HepG2 (cell line): ENCODE data around the gene ZNF678. TPM values are rescaled to one million over a fixed set of nuclear protein-coding genes. Genes with fewer than 3 reads are reported as not detected.
"Not testable (repeated sequence)": the region's sequence is repeated elsewhere in the genome, so short reads cannot be mapped to it uniquely, and the experiment has no call there.

Experiments used
- ATAC-seq: fragments of 200-7000 bp; cut with Tn5 transposase; 3 replicates; pipeline ENCODE4 v1.9.1; 2020; ENCODE audit warnings: mild to moderate bottlenecking, moderate library complexity
- BruUV-seq: library from RNA; stranded (reverse); fragments of 400-500 nt; replicated peaks from 2 replicates; lab custom pipeline; 2021; lab: Mats Ljungman, UMichigan
- CTCF ChIA-PET: fragments of 300-600 bp; formaldehyde crosslinking; extraction: SDS; loops from one replicate; lab custom pipeline; 2021; ENCODE audit warnings: low total read pairs, inconsistent platforms, low intra/inter-chr PET ratio; lab: Yijun Ruan, JAX
- POLR2A ChIA-PET: fragments of 350-600 bp; sonication (Branson Sonifier 250); formaldehyde crosslinking; loops from one replicate; lab custom pipeline; 2020; ENCODE audit warnings: antibody characterized with exemption, inconsistent platforms; lab: Yijun Ruan, JAX
- DNase-seq: peaks from one replicate; pipeline ENCODE4 v3.0.0-alpha.2; 2015; ENCODE audit warnings: low spot score
- FAIRE-seq: peaks from 3 replicates; lab custom pipeline; 2011; peaks lifted over from hg19 to GRCh38; lab: Jason Lieb, UNC
- H2AFZ ChIP-seq: one replicate; pipeline ENCODE4 v1.6.1; 2011; ENCODE audit warnings: low read length, inconsistent platforms
- H3K27ac ChIP-seq: fragments of 300-600 bp; 3 replicates; pipeline ENCODE4 v1.8.0; 2011; ENCODE audit warnings: mixed run types, mild to moderate bottlenecking, mixed read lengths, low read length, inconsistent platforms; ENCODE audit not compliant: insufficient read depth; ENCODE audit errors: extremely low read length
- H3K27me3 ChIP-seq, 2 experiments: fragments of 200-600 bp in 1 of 2; 2 replicates in 1 of 2; 3 replicates in 1 of 2; pipeline versions ENCODE4 v1.6.0 to v1.8.0; 2011; ENCODE audit warnings: low read length in 2 of 2, mild to moderate bottlenecking in 2 of 2, moderate library complexity in 2 of 2, inconsistent platforms in 1 of 2; ENCODE audit not compliant: insufficient read depth in 2 of 2, control insufficient read depth in 1 of 2
- H3K36me3 ChIP-seq, 2 experiments: fragments of 200-600 bp in 1 of 2; replicated peaks in 1 of 2; 2 replicates in 1 of 2; 3 replicates in 1 of 2; pipeline versions ENCODE4 v1.5.1 to v1.8.0; 2011; ENCODE audit warnings: low read length in 2 of 2, inconsistent platforms in 1 of 2; ENCODE audit not compliant: insufficient read depth in 2 of 2, control insufficient read depth in 1 of 2
- H3K4me1 ChIP-seq: 2 replicates; pipeline ENCODE4 v1.5.1; 2012; ENCODE audit warnings: low read length, inconsistent platforms; ENCODE audit not compliant: insufficient read depth
- H3K4me2 ChIP-seq: 2 replicates; pipeline ENCODE4 v1.6.0; 2011; ENCODE audit warnings: low read depth, low read length, inconsistent platforms
- H3K4me3 ChIP-seq, 3 experiments: fragments of 200-600 bp in 1 of 3; sonication (generic), shearing (Covaris generic) in 1 of 3; replicated peaks in 1 of 3; 2 replicates each; pipeline ENCODE4 v1.5.1; 2011 to 2016; ENCODE audit warnings: low read length in 3 of 3, inconsistent platforms in 2 of 3, low read depth in 2 of 3, mild to moderate bottlenecking in 2 of 3, control low read depth in 1 of 3, mixed read lengths in 1 of 3; ENCODE audit not compliant: insufficient read depth in 1 of 3
- H3K79me2 ChIP-seq: one replicate; pipeline ENCODE4 v1.6.1; 2011; ENCODE audit warnings: low read length, inconsistent platforms; ENCODE audit not compliant: insufficient read depth
- H3K9ac ChIP-seq: 2 replicates; pipeline ENCODE4 v1.6.0; 2011; ENCODE audit warnings: mild to moderate bottlenecking, low read depth, low read length, inconsistent platforms; ENCODE audit not compliant: insufficient read depth
- H3K9me3 ChIP-seq: 2 replicates; pipeline ENCODE4 v1.5.1; 2012; ENCODE audit warnings: mild to moderate bottlenecking, low read length
- H4K20me1 ChIP-seq: 2 replicates; pipeline ENCODE4 v1.6.0; 2011; ENCODE audit warnings: inconsistent platforms, mild to moderate bottlenecking, low read length, moderate library complexity; ENCODE audit not compliant: insufficient read depth
- ZHX2 ChIP-seq, 2 experiments: sonication (generic) in 1 of 2; formaldehyde crosslinking in 1 of 2; IDR thresholded peaks; 2 replicates each; pipeline versions ENCODE4 v1.6.1 to v1.9.0; 2014 to 2022; ENCODE audit warnings: antibody characterized with exemption in 1 of 2, borderline replicate concordance in 1 of 2, inconsistent platforms in 1 of 2, low read depth in 1 of 2, missing genetic modification reagents in 1 of 2
- ZNF563 ChIP-seq: sonication (generic); formaldehyde crosslinking; IDR thresholded peaks from 2 replicates; pipeline ENCODE4 v1.8.0; 2022; ENCODE audit warnings: mild to moderate bottlenecking, moderate library complexity, missing genetic modification reagents
- WGBS: methylation state at CpG from one replicate; pipeline ENCODE4 v1.1.6; 2017; ENCODE audit warnings: low lambda C conversion rate; 5-methylcytosine and 5-hydroxymethylcytosine counted together
- in situ Hi-C: cut with HindIII; loops from 2 replicates; pipeline ENCODE4 v1.10.0; 2017; ENCODE audit warnings: low pct_unique_long_range_greater_than_20kb; ENCODE audit not compliant: extremely low pct_ligation_motif_present
- intact Hi-C: fragments of 100-400 bp; cut with micrococcal nuclease; formaldehyde crosslinking; loops from one replicate; pipeline ENCODE4 v1.10.0; 2022; ENCODE audit not compliant: unreplicated experiment
- polyA plus RNA-seq, 8 experiments: library from polyadenylated mRNA; depleted of rRNA in 3 of 8; stranded (reverse) in 7 of 8; unstranded in 1 of 8; fragments of >200 nt; fragmentation: Illumina TruSeq in 4 of 8; extraction: Trizol in 4 of 8; gene quantifications; 2 replicates each; pipeline versions ENCODE4 v1.2.1 to v1.2.3, GENCODE V29; 2011 to 2016; ENCODE audit warnings: low read depth in 4 of 8, missing spikeins in 1 of 8, mixed read lengths in 1 of 8; ENCODE audit not compliant: insufficient read depth in 1 of 8
- total RNA-seq, 5 experiments: library from RNA; depleted of rRNA; stranded (reverse); fragments of >200 nt; fragmentation: Illumina TruSeq; extraction: Trizol; gene quantifications; 2 replicates each; pipeline ENCODE4 v1.2.3, GENCODE V29; 2016; ENCODE audit warnings: low read depth in 1 of 5

The ZNF678 gene
- total and polyA plus RNA-seq, 2 of the 13 experiments (the other 11 are each of a cell fraction or from before 2014, with no cell fraction given), result 2.0 to 7.6 TPM

GRCh38 chr1:227709451-227709850, 146.1 kb downstream of the ZNF678 start (continued):
- TF ChIP-seq ZHX2 (IDR thresholded peaks at IDR 0.05; ENCODE audit: low read depth) (no peak), ZHX2 (CRISPR knock-in tag; IDR thresholded peaks at IDR 0.05; ENCODE audit: borderline replicate concordance) (no peak), ZNF563 (CRISPR knock-in tag) (no peak)

DNA sequence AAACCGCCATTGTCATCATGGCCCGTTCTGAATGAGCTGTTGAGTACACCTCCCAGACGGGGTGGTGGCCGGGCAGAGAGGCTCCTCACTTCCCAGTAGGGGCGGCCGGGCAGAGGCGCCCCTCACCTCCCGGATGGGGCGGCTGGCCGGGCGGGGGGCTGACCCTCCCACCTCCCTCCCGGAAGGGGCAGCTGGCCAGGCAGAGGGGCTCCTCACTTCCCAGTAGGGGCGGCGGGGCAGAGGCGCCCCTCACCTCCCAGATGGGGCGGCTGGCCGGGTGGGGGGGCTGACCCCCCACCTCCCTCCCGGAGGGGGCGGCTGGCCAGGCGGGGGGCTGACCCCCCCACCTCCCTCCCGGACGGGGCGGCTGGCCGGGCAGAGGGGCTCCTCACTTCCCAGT, 147.1 kb downstream of the ZNF678 start:
- ATAC-seq, in situ Hi-C loops, H3K9ac ChIP-seq, intact Hi-C loops, H3K27ac ChIP-seq, FAIRE-seq, H3K4me3 ChIP-seq, H4K20me1 ChIP-seq, POLR2A ChIA-PET, H3K4me1 ChIP-seq, H3K27me3 ChIP-seq, H3K4me2 ChIP-seq, CTCF ChIA-PET, H2AFZ ChIP-seq, H3K36me3 ChIP-seq, H3K9me3 ChIP-seq, BruUV-seq, H3K79me2 ChIP-seq, DNase-seq: not testable (repeated sequence)
- WGBS, result 84% methylated on average over 5 of the region's 24 CpGs
